NB4 (cell line): ENCODE measurements around the gene NPFF.

Experiments used
- DNase-seq: peaks from one replicate; pipeline ENCODE4 v3.0.0; 2010; ENCODE audit warnings: low read depth
- H3K4me3 ChIP-seq: one replicate; pipeline ENCODE4 v1.5.1; 2011; ENCODE audit warnings: mild to moderate bottlenecking, low read depth, low read length, moderate library complexity
- CTCF ChIP-seq: IDR thresholded peaks from one replicate; pipeline ENCODE4 v1.5.1; 2012; ENCODE audit warnings: low read depth, low read length
- MAX ChIP-seq: IDR thresholded peaks from 2 replicates; pipeline ENCODE4 v1.6.1; 2011; ENCODE audit warnings: low read depth, low read length
- MYC ChIP-seq: IDR thresholded peaks from 2 replicates; pipeline ENCODE4 v1.6.1; 2011; ENCODE audit warnings: low read depth, low read length
- POLR2A ChIP-seq: IDR thresholded peaks from 2 replicates; pipeline ENCODE4 v1.6.1; 2011; ENCODE audit warnings: mild to moderate bottlenecking; ENCODE audit not compliant: insufficient read length; ENCODE audit errors: extremely low read depth

The NPFF gene

GRCh38 chr12:53504004-53504920 is 3.0 kb downstream of the NPFF start:
- TF ChIP-seq MAX, result no peak
- no peak for TF ChIP-seq MYC
- no peak for TF ChIP-seq CTCF
- no peak for TF ChIP-seq POLR2A
- no peak for DNase-seq
- H3K4me3 ChIP-seq, result no peak overlapping the region

- TF ChIP-seq POLR2A (no peak), MAX (no peak), MYC (no peak), CTCF (no peak)
- DNase-seq, result no peak
- peak overlapping the region; percentile 96 for H3K4me3 ChIP-seq
Measured at GRCh38 chr12:53502983-53503728, 4.1 kb downstream of the NPFF start.

- H3K4me3 ChIP-seq, result peak overlapping the region; percentile 96
- TF ChIP-seq MAX, result no peak
- no peak for TF ChIP-seq CTCF
- no peak for TF ChIP-seq POLR2A
- TF ChIP-seq MYC, result no peak
- DNase-seq, result no peak
Measured at GRCh38 chr12:53502331-53502730, 5.0 kb downstream of the NPFF start.

- peak; percentile 44 for DNase-seq
- H3K4me3 ChIP-seq, result peak overlapping the region; percentile 96
- TF ChIP-seq CTCF, result no peak
- no peak for TF ChIP-seq MYC
- no peak for TF ChIP-seq MAX
- TF ChIP-seq POLR2A, result no peak
Measured at GRCh38 chr12:53501615-53502181, 5.6 kb downstream of the NPFF start.

GRCh38 chr12:53500776-53501614 is 6.3 kb downstream of the NPFF start, which contains the start of gene TARBP2:
TARBP2 (plus strand) TSS chr12:53501283; CDS start chr12:53501409, 126 bp downstream.
- TF ChIP-seq MAX (peak; percentile 79), CTCF (no peak), MYC (peak; percentile 82), POLR2A (peak; percentile 81)
- peak; percentile 100 for DNase-seq

More at GRCh38 chr12:53500776-53501614, 6.3 kb downstream of the NPFF start, which contains the start of gene TARBP2:
- H3K4me3 ChIP-seq, result peak within 1 kb of the TSS; percentile 96
